ENCODE data around the gene MOK.

GRCh38 chr14:102208741-102209140 is 96.2 kb downstream of the MOK start:
- TF ChIP-seq CTCF (IDR thresholded peaks at IDR 0.05) (no peak), CBFB (CRISPR knock-in tag; IDR thresholded peaks at IDR 0.05; ENCODE audit: low read depth) (no peak), ESRRA (CRISPR knock-in tag; IDR thresholded peaks at IDR 0.05; ENCODE audit: borderline replicate concordance) (no peak), ZNF416 (CRISPR knock-in tag; IDR thresholded peaks at IDR 0.05) (no peak), SP1 (CRISPR knock-in tag; conservative IDR thresholded peaks at IDR 0.05) (no peak), ATF3 (CRISPR knock-in tag; conservative IDR thresholded peaks at IDR 0.05) (no peak)

All from WTC11 (cell line).